Testis (tissue), 3 donors: ENCODE data around the gene TOLLIP. TPM values are rescaled to one million over a fixed set of nuclear protein-coding genes. Genes with fewer than 3 reads are reported as not detected.

ENCODE experiments used
- DNase-seq: peaks from one replicate; pipeline ENCODE4 v3.0.0-alpha.2; 2019
- H3K27ac ChIP-seq, 2 donors: fragments of 200-600 bp; sonication (generic); one replicate each; pipeline ENCODE4 v1.5.1; 2019
- H3K27me3 ChIP-seq: fragments of 200-600 bp; sonication (generic); one replicate; pipeline ENCODE4 v1.5.1; 2019
- H3K36me3 ChIP-seq: fragments of 200-600 bp; sonication (generic); one replicate; pipeline ENCODE4 v1.5.1; 2017; ENCODE audit warnings: low read depth; ENCODE audit errors: missing control alignments
- H3K4me1 ChIP-seq: fragments of 200-600 bp; sonication (generic); one replicate; pipeline ENCODE4 v1.5.1; 2019
- H3K4me3 ChIP-seq, 2 donors: fragments of 200-600 bp; sonication (generic); one replicate each; pipeline ENCODE4 v1.5.1; 2017 to 2019
- H3K9me3 ChIP-seq: fragments of 200-600 bp; sonication (generic); one replicate; pipeline ENCODE4 v1.5.1; 2017
- POLR2A ChIP-seq: fragments of 450-650 bp; IDR thresholded peaks from one replicate; pipeline ENCODE4 v1.6.1; 2017; ENCODE audit warnings: antibody characterized with exemption, mild to moderate bottlenecking, moderate library complexity
- WGBS, 2 donors: methylation state at CpG; one replicate each; pipeline ENCODE4 v1.1.5; 2018; 5-methylcytosine and 5-hydroxymethylcytosine counted together
- intact Hi-C: fragments of 100-400 bp; cut with DNase I; formaldehyde crosslinking; loops from one replicate; pipeline ENCODE4 v1.15.1; 2023; ENCODE audit warnings: low total_unique reads
- polyA plus RNA-seq: library from polyadenylated mRNA; stranded (reverse); fragments of 350-450 nt; fragmentation: Illumina TruSeq; extraction: RNeasy Lipid Tissue Mini Kit (QIAGEN cat#74804); gene quantifications from one replicate; pipeline ENCODE4 v1.2.3, GENCODE V29; 2014; ENCODE audit warnings: low read depth, low replicate concordance; ENCODE audit not compliant: insufficient read depth
- total RNA-seq, 2 donors: library from RNA; depleted of rRNA; stranded (reverse); fragments of >200 nt; gene quantifications; one replicate each; pipeline ENCODE4 v1.2.3, GENCODE V29; 2016
- TF ChIP-seq, protein P1 (sequence below), 3 experiments: fragments of 450-650 bp in 2 of 3; fragments of 200-600 bp in 1 of 3; sonication (generic) in 1 of 3; IDR thresholded peaks; one replicate each; pipeline ENCODE4 v1.5.1; 2016 to 2019; ENCODE audit warnings: antibody characterized with exemption in 3 of 3, mild to moderate bottlenecking in 2 of 3, moderate library complexity in 1 of 3

The TOLLIP gene
- total and polyA plus RNA-seq, 3 donors from 2014 or later, result 185 to 220 (median 197) TPM

GRCh38 chr11:1335264-1335810, 25.9 kb upstream of the TOLLIP start:
- no peak for DNase-seq
- intact Hi-C loops, result no loop called here
- no peaks in the 10 kb centered on the region for H3K9me3 ChIP-seq
- H3K4me3 ChIP-seq, result no peak overlapping the region
- H3K27ac ChIP-seq, result no peak overlapping the region
- no peaks in the 10 kb centered on the region for H3K27me3 ChIP-seq
- peaks cover 15% of the 10 kb centered on the region for H3K4me1 ChIP-seq
- H3K36me3 ChIP-seq, result no peaks in the 10 kb centered on the region
- TF ChIP-seq POLR2A, result no peak
- TF ChIP-seq, protein P1, sequence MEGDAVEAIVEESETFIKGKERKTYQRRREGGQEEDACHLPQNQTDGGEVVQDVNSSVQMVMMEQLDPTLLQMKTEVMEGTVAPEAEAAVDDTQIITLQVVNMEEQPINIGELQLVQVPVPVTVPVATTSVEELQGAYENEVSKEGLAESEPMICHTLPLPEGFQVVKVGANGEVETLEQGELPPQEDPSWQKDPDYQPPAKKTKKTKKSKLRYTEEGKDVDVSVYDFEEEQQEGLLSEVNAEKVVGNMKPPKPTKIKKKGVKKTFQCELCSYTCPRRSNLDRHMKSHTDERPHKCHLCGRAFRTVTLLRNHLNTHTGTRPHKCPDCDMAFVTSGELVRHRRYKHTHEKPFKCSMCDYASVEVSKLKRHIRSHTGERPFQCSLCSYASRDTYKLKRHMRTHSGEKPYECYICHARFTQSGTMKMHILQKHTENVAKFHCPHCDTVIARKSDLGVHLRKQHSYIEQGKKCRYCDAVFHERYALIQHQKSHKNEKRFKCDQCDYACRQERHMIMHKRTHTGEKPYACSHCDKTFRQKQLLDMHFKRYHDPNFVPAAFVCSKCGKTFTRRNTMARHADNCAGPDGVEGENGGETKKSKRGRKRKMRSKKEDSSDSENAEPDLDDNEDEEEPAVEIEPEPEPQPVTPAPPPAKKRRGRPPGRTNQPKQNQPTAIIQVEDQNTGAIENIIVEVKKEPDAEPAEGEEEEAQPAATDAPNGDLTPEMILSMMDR (IDR thresholded peaks at IDR 0.05), result no peak
- 35 to 73% methylated on average over 7 to 10 of the region's 10 CpGs for WGBS, 2 donors

GRCh38 chr11:1333860-1334259, 24.4 kb upstream of the TOLLIP start:
- Histone ChIP-seq H3K9me3 (no peaks in the 10 kb centered on the region), H3K36me3 (no peaks in the 10 kb centered on the region), H3K4me1 (peaks cover 15% of the 10 kb centered on the region), H3K4me3 (no peak overlapping the region), H3K27me3 (no peaks in the 10 kb centered on the region), H3K27ac (no peak overlapping the region)
- DNase-seq, result no peak
- TF ChIP-seq, protein P1 (IDR thresholded peaks at IDR 0.05), result no peak
- no peak for TF ChIP-seq POLR2A
- intact Hi-C loops, result no loop called here
- WGBS, 2 donors, result 96 to 97% methylated on average over 10 of the region's 10 CpGs

DNA sequence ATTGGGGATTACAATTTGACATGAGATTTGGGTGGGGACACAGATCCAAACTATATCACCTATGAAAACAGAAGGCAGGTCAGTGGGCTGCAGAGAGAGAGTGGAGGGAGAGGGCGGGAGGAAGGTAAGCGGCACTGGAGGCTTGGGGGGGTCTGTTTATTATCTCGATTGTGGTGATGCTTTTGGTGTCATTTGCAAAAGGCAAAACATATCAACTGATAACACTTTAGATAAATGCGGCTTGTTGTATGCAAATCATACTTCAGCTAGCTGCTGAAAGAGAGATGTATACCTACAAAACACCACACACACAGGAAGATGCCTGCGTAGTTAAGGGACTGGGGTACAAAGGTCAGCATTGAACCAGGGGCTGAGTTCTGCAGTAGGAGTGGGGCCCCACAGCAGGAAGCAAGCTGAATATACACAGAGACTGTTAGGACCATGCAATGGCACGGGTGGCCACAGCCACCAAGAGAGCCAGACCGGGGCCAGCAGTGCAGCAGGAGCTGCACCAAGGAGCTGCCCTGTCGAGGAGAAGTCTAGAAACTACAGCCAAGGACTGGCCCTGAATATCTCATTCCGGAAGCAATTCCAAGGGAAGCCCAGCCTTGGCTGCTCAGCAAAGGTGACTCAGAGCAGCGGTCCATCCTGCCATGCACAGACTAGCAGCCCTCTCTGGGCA, 23.8 kb upstream of the TOLLIP start:
- no peak overlapping the region for H3K4me3 ChIP-seq
- H3K9me3 ChIP-seq, result no peaks in the 10 kb centered on the region
- no peak for DNase-seq
- H3K4me1 ChIP-seq, result peaks cover 15% of the 10 kb centered on the region
- no peak for TF ChIP-seq POLR2A
- TF ChIP-seq, protein P1 (IDR thresholded peaks at IDR 0.05), result no peak
- H3K27me3 ChIP-seq, result no peaks in the 10 kb centered on the region
- no peak overlapping the region for H3K27ac ChIP-seq
- WGBS, 2 donors, result 92 to 93% methylated on average over 10 of the region's 10 CpGs
- intact Hi-C loops, result no loop called here
- no peaks in the 10 kb centered on the region for H3K36me3 ChIP-seq

DNA sequence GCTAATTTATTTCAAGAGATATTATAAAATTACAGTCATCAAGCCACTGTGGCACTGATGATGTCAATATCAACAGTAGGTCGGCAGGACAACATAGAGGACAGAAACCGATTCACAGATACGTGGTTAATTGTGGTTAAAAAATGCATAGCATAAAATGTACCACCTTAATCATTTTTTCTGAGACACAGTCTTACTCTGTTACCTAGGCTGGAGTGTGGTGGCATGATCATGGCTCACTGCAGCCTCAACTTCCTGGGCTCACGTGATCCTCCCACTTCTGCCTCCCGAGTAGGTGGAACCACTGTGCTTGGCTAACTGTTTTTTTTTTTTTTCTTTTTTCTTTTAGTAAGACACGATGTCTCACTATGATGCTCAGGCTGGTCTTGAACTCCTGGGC, 21.0 kb upstream of the TOLLIP start:
- WGBS, 2 donors, result 88 to 93% methylated on average over 6 of the region's 6 CpGs
- H3K4me1 ChIP-seq, result peaks cover 4% of the 10 kb centered on the region
- intact Hi-C loops, result no loop called here
- H3K27me3 ChIP-seq, result no peaks in the 10 kb centered on the region
- H3K4me3 ChIP-seq, result no peak overlapping the region
- H3K9me3 ChIP-seq, result no peaks in the 10 kb centered on the region
- H3K36me3 ChIP-seq, result no peaks in the 10 kb centered on the region
- H3K27ac ChIP-seq, result no peak overlapping the region
- no peak for TF ChIP-seq POLR2A
- TF ChIP-seq, protein P1 (IDR thresholded peaks at IDR 0.05), result no peak
- DNase-seq, result no peak

GRCh38 chr11:1327064-1327460, 17.6 kb upstream of the TOLLIP start:
- Histone ChIP-seq H3K36me3 (no peaks in the 10 kb centered on the region), H3K27me3 (no peaks in the 10 kb centered on the region), H3K9me3 (no peaks in the 10 kb centered on the region), H3K27ac (no peak overlapping the region), H3K4me3 (no peak overlapping the region), H3K4me1 (no peaks in the 10 kb centered on the region)
- 57 to 67% methylated on average over 4 of the region's 4 CpGs for WGBS, 2 donors
- intact Hi-C loops, result no loop called here
- TF ChIP-seq, protein P1 (IDR thresholded peaks at IDR 0.05), result no peak
- no peak for TF ChIP-seq POLR2A
- no peak for DNase-seq
